Measurements from ENCODE around the gene PROM2.

Gene PROM2

GRCh38 chr2:95296880-95297487 lies 22.7 kb downstream of the PROM2 start, which contains the start of gene KCNIP3:
KCNIP3 (plus strand) TSS chr2:95297347; CDS start chr2:95297439, 92 bp downstream.
- H3K4ac ChIP-seq (ENCODE audit: low read depth, low read length), result no peak within 1 kb of the TSS
- no CpG with 5 or more reads among the region's 13 CpGs for WGBS (ENCODE audit: extremely low coverage, insufficient coverage, insufficient read length)
- H2BK12ac ChIP-seq (ENCODE audit: low read length), result no peak within 1 kb of the TSS
- H3K79me2 ChIP-seq (ENCODE audit: control insufficient read depth, insufficient read depth, low read length, poor library complexity), result no peaks in the 10 kb centered on the region
- no peak within 1 kb of the TSS for H3K9ac ChIP-seq (ENCODE audit: low read length)
- DNase-seq, result no peak
- H2AK5ac ChIP-seq (ENCODE audit: low read length), result no peak within 1 kb of the TSS
- no peaks in the 10 kb centered on the region for H3K79me1 ChIP-seq (ENCODE audit: low read length)
- no peak within 1 kb of the TSS for H3K27ac ChIP-seq (ENCODE audit: low read depth, low read length)
- no peak within 1 kb of the TSS for H3K4me3 ChIP-seq (ENCODE audit: low read depth, low read length)
- peaks cover 5% of the 10 kb centered on the region for H3K9me3 ChIP-seq (ENCODE audit: insufficient read depth, low read depth, low read length)
- no peak within 1 kb of the TSS for H4K12ac ChIP-seq (ENCODE audit: low read depth, low read length)
- no peak within 1 kb of the TSS for H4K91ac ChIP-seq (ENCODE audit: low read depth, low read length)
- H2AFZ ChIP-seq (ENCODE audit: insufficient read depth, low read length, poor library complexity), result no peak within 1 kb of the TSS
- H3K14ac ChIP-seq (ENCODE audit: low read length), result no peak within 1 kb of the TSS
- H3K27me3 ChIP-seq (ENCODE audit: insufficient read depth, low read length), result no peaks in the 10 kb centered on the region
- H3K23ac ChIP-seq (ENCODE audit: low read length), result no peak within 1 kb of the TSS
- H3K4me2 ChIP-seq (ENCODE audit: low read length), result no peak within 1 kb of the TSS
- peaks cover 8 to 13% of the 10 kb centered on the region in 2 experiments for H3K4me1 ChIP-seq (ENCODE audit: control insufficient read depth in 1 of 2, insufficient read depth in 2 of 2, low read length in 2 of 2)
- H2BK5ac ChIP-seq (ENCODE audit: low read depth, low read length, poor library complexity), result no peak within 1 kb of the TSS
- no peak within 1 kb of the TSS for H2BK120ac ChIP-seq (ENCODE audit: insufficient read depth, low read length, poor library complexity)
- H3K36me3 ChIP-seq (ENCODE audit: control insufficient read depth in 1 of 2, insufficient read depth in 2 of 2, low read length in 2 of 2), result no peaks in the 10 kb centered on the region
- H3K18ac ChIP-seq (ENCODE audit: low read length), result no peak within 1 kb of the TSS
- H4K8ac ChIP-seq (ENCODE audit: low read depth, low read length), result no peak within 1 kb of the TSS

GRCh38 chr2:95297639-95298395 lies 23.6 kb downstream of the PROM2 start:
- H3K79me1 ChIP-seq (ENCODE audit: low read length), result no peaks in the 10 kb centered on the region
- H3K9ac ChIP-seq (ENCODE audit: low read length), result no peak overlapping the region
- H2BK12ac ChIP-seq (ENCODE audit: low read length), result no peak overlapping the region
- H2BK5ac ChIP-seq (ENCODE audit: low read depth, low read length, poor library complexity), result no peak overlapping the region
- no peak overlapping the region for H3K23ac ChIP-seq (ENCODE audit: low read length)
- H3K4ac ChIP-seq (ENCODE audit: low read depth, low read length), result no peak overlapping the region
- no peak overlapping the region for H3K14ac ChIP-seq (ENCODE audit: low read length)
- no peak overlapping the region for H2AFZ ChIP-seq (ENCODE audit: insufficient read depth, low read length, poor library complexity)
- H3K27ac ChIP-seq (ENCODE audit: low read depth, low read length), result no peak overlapping the region
- no peaks in the 10 kb centered on the region for H3K36me3 ChIP-seq (ENCODE audit: control insufficient read depth in 1 of 2, insufficient read depth in 2 of 2, low read length in 2 of 2)
- no peaks in the 10 kb centered on the region for H3K79me2 ChIP-seq (ENCODE audit: control insufficient read depth, insufficient read depth, low read length, poor library complexity)
- H3K18ac ChIP-seq (ENCODE audit: low read length), result no peak overlapping the region
- no peak for DNase-seq
- H3K4me1 ChIP-seq (ENCODE audit: control insufficient read depth in 1 of 2, insufficient read depth in 2 of 2, low read length in 2 of 2), result peaks cover 4 to 7% of the 10 kb centered on the region in 2 experiments
- no peak overlapping the region for H2BK120ac ChIP-seq (ENCODE audit: insufficient read depth, low read length, poor library complexity)
- H3K4me3 ChIP-seq (ENCODE audit: low read depth, low read length), result no peak overlapping the region
- no peaks in the 10 kb centered on the region for H3K27me3 ChIP-seq (ENCODE audit: insufficient read depth, low read length)
- H3K4me2 ChIP-seq (ENCODE audit: low read length), result no peak overlapping the region
- H3K9me3 ChIP-seq (ENCODE audit: insufficient read depth, low read depth, low read length), result peaks cover 3% of the 10 kb centered on the region
- H4K91ac ChIP-seq (ENCODE audit: low read depth, low read length), result no peak overlapping the region
- H4K8ac ChIP-seq (ENCODE audit: low read depth, low read length), result no peak overlapping the region
- H2AK5ac ChIP-seq (ENCODE audit: low read length), result no peak overlapping the region
- WGBS (ENCODE audit: extremely low coverage, insufficient coverage, insufficient read length), result no CpG with 5 or more reads among the region's 11 CpGs
- H4K12ac ChIP-seq (ENCODE audit: low read depth, low read length), result no peak overlapping the region

GRCh38 chr2:95298486-95299111 lies 24.4 kb downstream of the PROM2 start:
- H2BK5ac ChIP-seq (ENCODE audit: low read depth, low read length, poor library complexity), result no peak overlapping the region
- H3K4me2 ChIP-seq (ENCODE audit: low read length), result no peak overlapping the region
- no peak overlapping the region for H3K9ac ChIP-seq (ENCODE audit: low read length)
- no peak overlapping the region for H2AFZ ChIP-seq (ENCODE audit: insufficient read depth, low read length, poor library complexity)
- H2BK120ac ChIP-seq (ENCODE audit: insufficient read depth, low read length, poor library complexity), result no peak overlapping the region
- H4K12ac ChIP-seq (ENCODE audit: low read depth, low read length), result no peak overlapping the region
- no peak overlapping the region for H2AK5ac ChIP-seq (ENCODE audit: low read length)
- H2BK12ac ChIP-seq (ENCODE audit: low read length), result no peak overlapping the region
- no peaks in the 10 kb centered on the region for H3K79me1 ChIP-seq (ENCODE audit: low read length)
- H3K4me3 ChIP-seq (ENCODE audit: low read depth, low read length), result no peak overlapping the region
- no peaks in the 10 kb centered on the region for H3K27me3 ChIP-seq (ENCODE audit: insufficient read depth, low read length)
- no peak overlapping the region for H3K27ac ChIP-seq (ENCODE audit: low read depth, low read length)
- peaks cover 0 to 2% of the 10 kb centered on the region in 2 experiments for H3K4me1 ChIP-seq (ENCODE audit: control insufficient read depth in 1 of 2, insufficient read depth in 2 of 2, low read length in 2 of 2)
- H3K36me3 ChIP-seq (ENCODE audit: control insufficient read depth in 1 of 2, insufficient read depth in 2 of 2, low read length in 2 of 2), result no peaks in the 10 kb centered on the region
- no peak overlapping the region for H3K23ac ChIP-seq (ENCODE audit: low read length)
- no peaks in the 10 kb centered on the region for H3K79me2 ChIP-seq (ENCODE audit: control insufficient read depth, insufficient read depth, low read length, poor library complexity)
- peak in 1 of 2 donors; percentile 9 for DNase-seq
- no peak overlapping the region for H4K91ac ChIP-seq (ENCODE audit: low read depth, low read length)
- no CpG with 5 or more reads among the region's 9 CpGs for WGBS (ENCODE audit: extremely low coverage, insufficient coverage, insufficient read length)
- no peak overlapping the region for H3K14ac ChIP-seq (ENCODE audit: low read length)
- no peak overlapping the region for H3K18ac ChIP-seq (ENCODE audit: low read length)
- no peak overlapping the region for H3K4ac ChIP-seq (ENCODE audit: low read depth, low read length)
- no peaks in the 10 kb centered on the region for H3K9me3 ChIP-seq (ENCODE audit: insufficient read depth, low read depth, low read length)
- no peak overlapping the region for H4K8ac ChIP-seq (ENCODE audit: low read depth, low read length)

GRCh38 chr2:95299961-95300360 lies 25.7 kb downstream of the PROM2 start:
- no peak overlapping the region for H3K4me2 ChIP-seq (ENCODE audit: low read length)
- no peak overlapping the region for H4K8ac ChIP-seq (ENCODE audit: low read depth, low read length)
- no peak overlapping the region for H3K18ac ChIP-seq (ENCODE audit: low read length)
- no peaks in the 10 kb centered on the region for H3K79me2 ChIP-seq (ENCODE audit: control insufficient read depth, insufficient read depth, low read length, poor library complexity)
- H3K14ac ChIP-seq (ENCODE audit: low read length), result no peak overlapping the region
- no peaks in the 10 kb centered on the region for H3K79me1 ChIP-seq (ENCODE audit: low read length)
- no peaks in the 10 kb centered on the region for H3K27me3 ChIP-seq (ENCODE audit: insufficient read depth, low read length)
- H3K36me3 ChIP-seq (ENCODE audit: control insufficient read depth in 1 of 2, insufficient read depth in 2 of 2, low read length in 2 of 2), result no peaks in the 10 kb centered on the region
- H3K4ac ChIP-seq (ENCODE audit: low read depth, low read length), result no peak overlapping the region
- no peak for DNase-seq
- H2AFZ ChIP-seq (ENCODE audit: insufficient read depth, low read length, poor library complexity), result no peak overlapping the region
- WGBS (ENCODE audit: extremely low coverage, insufficient coverage, insufficient read length), result no CpG with 5 or more reads among the region's 9 CpGs
- H3K9ac ChIP-seq (ENCODE audit: low read length), result no peak overlapping the region
- no peak overlapping the region for H3K27ac ChIP-seq (ENCODE audit: low read depth, low read length)
- H3K4me1 ChIP-seq (ENCODE audit: control insufficient read depth in 1 of 2, insufficient read depth in 2 of 2, low read length in 2 of 2), result peaks cover 0 to 2% of the 10 kb centered on the region in 2 experiments
- H2BK5ac ChIP-seq (ENCODE audit: low read depth, low read length, poor library complexity), result no peak overlapping the region
- no peak overlapping the region for H2BK12ac ChIP-seq (ENCODE audit: low read length)
- H2AK5ac ChIP-seq (ENCODE audit: low read length), result no peak overlapping the region
- no peak overlapping the region for H2BK120ac ChIP-seq (ENCODE audit: insufficient read depth, low read length, poor library complexity)
- no peaks in the 10 kb centered on the region for H3K9me3 ChIP-seq (ENCODE audit: insufficient read depth, low read depth, low read length)
- no peak overlapping the region for H4K12ac ChIP-seq (ENCODE audit: low read depth, low read length)
- no peak overlapping the region for H3K23ac ChIP-seq (ENCODE audit: low read length)
- H3K4me3 ChIP-seq (ENCODE audit: low read depth, low read length), result no peak overlapping the region
- H4K91ac ChIP-seq (ENCODE audit: low read depth, low read length), result no peak overlapping the region

All from trophoblast cell (in vitro differentiated cells and primary cell).